GM23248 (cell line): ENCODE data around the gene ADRM1. TPM values are rescaled to one million over a fixed set of nuclear protein-coding genes. Genes with fewer than 3 reads are reported as not detected.

Experiments
- DNase-seq: peaks from one replicate; pipeline ENCODE4 v3.0.0-alpha.2; 2015
- H2AFZ ChIP-seq: fragments of 200-600 bp; sonication (generic); 2 replicates; pipeline ENCODE4 v1.6.1; 2016; ENCODE audit warnings: antibody characterized with exemption
- H3F3A ChIP-seq: fragments of 200-600 bp; sonication (generic); 2 replicates; pipeline ENCODE4 v1.6.1; 2016; ENCODE audit warnings: mild to moderate bottlenecking, antibody characterized with exemption, mixed run types; ENCODE audit not compliant: insufficient read depth
- H3K27ac ChIP-seq: fragments of 200-600 bp; sonication (generic); 2 replicates; pipeline ENCODE4 v1.5.1; 2016; ENCODE audit warnings: mild to moderate bottlenecking
- H3K27me3 ChIP-seq: fragments of 200-600 bp; sonication (generic); replicated peaks from 2 replicates; pipeline ENCODE4 v1.6.1; 2016; ENCODE audit warnings: mild to moderate bottlenecking; ENCODE audit not compliant: insufficient read depth
- H3K36me3 ChIP-seq: fragments of 200-600 bp; sonication (generic); 2 replicates; pipeline ENCODE4 v1.6.1; 2016; ENCODE audit warnings: low read depth, mild to moderate bottlenecking
- H3K4me1 ChIP-seq: fragments of 200-600 bp; sonication (generic); 2 replicates; pipeline ENCODE4 v1.6.1; 2016; ENCODE audit warnings: mild to moderate bottlenecking; ENCODE audit not compliant: insufficient read depth
- H3K4me2 ChIP-seq: fragments of 200-600 bp; sonication (generic); one replicate; pipeline ENCODE4 v1.6.1; 2016; ENCODE audit warnings: mild to moderate bottlenecking; ENCODE audit not compliant: unreplicated experiment
- H3K4me3 ChIP-seq: fragments of 200-600 bp; sonication (generic); 2 replicates; pipeline ENCODE4 v1.5.1; 2016; ENCODE audit warnings: mild to moderate bottlenecking
- H3K79me2 ChIP-seq: fragments of 200-600 bp; sonication (generic); 2 replicates; pipeline ENCODE4 v1.6.1; 2016; ENCODE audit warnings: mild to moderate bottlenecking; ENCODE audit not compliant: insufficient read depth
- H3K9ac ChIP-seq: fragments of 200-600 bp; sonication (generic); 2 replicates; pipeline ENCODE4 v1.6.1; 2016; ENCODE audit warnings: mild to moderate bottlenecking
- H3K9me2 ChIP-seq: fragments of 200-600 bp; sonication (generic); 2 replicates; pipeline ENCODE4 v1.6.1; 2016; ENCODE audit warnings: mixed run types, mild to moderate bottlenecking, moderate library complexity; ENCODE audit not compliant: insufficient read depth
- H3K9me3 ChIP-seq: fragments of 200-600 bp; sonication (generic); one replicate; pipeline ENCODE4 v1.6.1; 2017; ENCODE audit warnings: low read depth
- H4K20me1 ChIP-seq: fragments of 200-600 bp; sonication (generic); 2 replicates; pipeline ENCODE4 v1.6.0; 2016; ENCODE audit not compliant: insufficient read depth
- EZH2 ChIP-seq: fragments of 200-600 bp; sonication (generic); IDR thresholded peaks from 2 replicates; pipeline ENCODE4 v1.6.1; 2018; ENCODE audit warnings: antibody characterized with exemption, mild to moderate bottlenecking; ENCODE audit not compliant: insufficient read depth, poor library complexity, severe bottlenecking
- EZH2phosphoT487 ChIP-seq: fragments of 200-600 bp; sonication (generic); IDR thresholded peaks from 2 replicates; pipeline ENCODE4 v1.6.1; 2018; ENCODE audit warnings: antibody characterized with exemption, moderate library complexity, mild to moderate bottlenecking, low read depth; ENCODE audit not compliant: insufficient read depth
- WGBS, 2 experiments: methylation state at CpG; one replicate each; pipeline ENCODE4 v1.1.6; 2015 to 2017; ENCODE audit warnings: low lambda C conversion rate in 2 of 2, low coverage in 1 of 2; ENCODE audit errors: missing lambda C conversion rate in 2 of 2; 5-methylcytosine and 5-hydroxymethylcytosine counted together
- in situ Hi-C: fragments of 300-500 bp; cut with MboI; formaldehyde crosslinking; loops from 2 replicates; pipeline ENCODE4 v1.15.0; 2020
- polyA plus RNA-seq: library from polyadenylated mRNA; unstranded; fragments of >200 nt; fragmentation: Nextera tagmentation; extraction: Ambion mirVana; gene quantifications from 2 replicates; pipeline ENCODE4 v1.2.1, GENCODE V29; 2016
- total RNA-seq: library from RNA; depleted of rRNA; stranded (reverse); fragments of >200 nt; shearing (Covaris generic); gene quantifications from 2 replicates; pipeline ENCODE4 v1.2.3, GENCODE V29; 2014

Gene ADRM1
- total and polyA plus RNA-seq, 2 experiments from 2014 or later: 138 to 162 TPM

GRCh38 chr20:62258499-62259293 lies 44.1 kb upstream of the ADRM1 start:
- 40 to 41% methylated on average over 20 of the region's 20 CpGs for WGBS, 2 experiments
- Histone ChIP-seq H3K27ac (peak overlapping the region; percentile 65), H4K20me1 (peaks cover 13% of the 10 kb centered on the region; the same call in 1 of the 2 replicates), H3K27me3 (no peaks in the 10 kb centered on the region), H3K79me2 (peaks cover 60% of the 10 kb centered on the region), H2AFZ (no peak overlapping the region), H3K36me3 (no peaks in the 10 kb centered on the region), H3K9me2 (no peaks in the 10 kb centered on the region), H3F3A (peaks cover 12% of the 10 kb centered on the region), H3K4me1 (peaks cover 12% of the 10 kb centered on the region), H3K9ac (peak overlapping the region; percentile 36), H3K4me2 (peak overlapping the region; percentile 63), H3K9me3 (no peaks in the 10 kb centered on the region), H3K4me3 (0 out of 2 replicates have a peak overlapping the region, but pooled peaks have one; percentile 15)
- TF ChIP-seq EZH2phosphoT487 (no peak), EZH2 (no peak)
- peak; percentile 95 for DNase-seq
- in situ Hi-C loops: no loop called here

GRCh38 chr20:62259294-62259565 lies 43.6 kb upstream of the ADRM1 start:
- Histone ChIP-seq H3K79me2 (peaks cover 55% of the 10 kb centered on the region), H3K27me3 (no peaks in the 10 kb centered on the region), H3K9me3 (no peaks in the 10 kb centered on the region), H3K36me3 (no peaks in the 10 kb centered on the region), H3K27ac (peak overlapping the region; percentile 29; the same call in 1 of the 2 replicates), H4K20me1 (peaks cover 13% of the 10 kb centered on the region; the same call in 1 of the 2 replicates), H3K4me1 (peaks cover 12% of the 10 kb centered on the region), H3K9me2 (no peaks in the 10 kb centered on the region), H3K4me3 (no peak overlapping the region), H3K9ac (no peak overlapping the region), H3F3A (peaks cover 12% of the 10 kb centered on the region), H2AFZ (no peak overlapping the region), H3K4me2 (no peak overlapping the region)
- DNase-seq: no peak
- TF ChIP-seq EZH2phosphoT487: no peak
- no peak for TF ChIP-seq EZH2
- 84 to 85% methylated on average over 8 of the region's 8 CpGs for WGBS, 2 experiments
- in situ Hi-C loops: no loop called here

- 94% methylated on average over 9 to 10 of the region's 10 CpGs for WGBS, 2 experiments
- TF ChIP-seq EZH2: no peak
- TF ChIP-seq EZH2phosphoT487: no peak
- no peak overlapping the region for H2AFZ ChIP-seq
Measured at GRCh38 chr20:62262064-62262463, 40.7 kb upstream of the ADRM1 start.

DNA sequence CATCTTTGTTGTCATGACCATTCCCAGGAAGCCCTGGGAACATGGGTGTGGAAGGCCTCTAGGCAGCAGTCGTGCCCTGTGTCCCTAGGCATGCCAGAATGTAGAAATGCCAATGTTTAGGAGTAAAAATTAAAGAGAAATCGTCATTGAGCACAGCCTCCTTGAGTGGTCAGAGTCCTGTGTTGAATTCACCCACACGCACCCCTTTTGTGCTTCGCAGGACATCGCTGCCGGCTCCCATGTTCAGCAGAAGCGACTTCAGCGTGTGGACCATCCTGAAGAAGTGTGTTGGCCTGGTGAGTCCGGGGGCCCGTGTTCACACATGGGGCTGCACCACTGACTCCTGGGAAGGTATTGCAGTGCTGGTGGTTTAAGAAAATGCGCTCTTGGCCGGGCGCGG lies 39.4 kb upstream of the ADRM1 start:
- Histone ChIP-seq H3K27me3 (no peaks in the 10 kb centered on the region), H3K36me3 (peaks cover 5% of the 10 kb centered on the region; the same call in 1 of the 2 replicates), H3K9me2 (no peaks in the 10 kb centered on the region), H3K79me2 (peaks cover 24% of the 10 kb centered on the region), H3K9me3 (no peaks in the 10 kb centered on the region), H2AFZ (no peak overlapping the region), H3K9ac (no peak overlapping the region), H3F3A (0 out of 2 replicates have a peak, but pooled peaks cover 3% of the 10 kb centered on the region), H4K20me1 (peaks cover 6% of the 10 kb centered on the region; the same call in 1 of the 2 replicates), H3K4me1 (peaks cover 6% of the 10 kb centered on the region), H3K4me2 (no peak overlapping the region), H3K4me3 (no peak overlapping the region), H3K27ac (no peak overlapping the region)
- TF ChIP-seq EZH2phosphoT487 (no peak), EZH2 (no peak)
- no peak for DNase-seq
- WGBS, 2 experiments: 86 to 87% methylated on average over 11 to 14 of the region's 14 CpGs
- in situ Hi-C loops: no loop called here

More at GRCh38 chr20:62262064-62262463, 40.7 kb upstream of the ADRM1 start:
- DNase-seq: no peak
- in situ Hi-C loops: no loop called here
- Histone ChIP-seq H3K79me2 (peaks cover 28% of the 10 kb centered on the region), H3K4me2 (no peak overlapping the region), H3K36me3 (peaks cover 5% of the 10 kb centered on the region; the same call in 1 of the 2 replicates), H3K4me3 (no peak overlapping the region), H3K9me3 (no peaks in the 10 kb centered on the region), H3K27ac (no peak overlapping the region), H4K20me1 (peaks cover 9% of the 10 kb centered on the region; the same call in 1 of the 2 replicates), H3K27me3 (no peaks in the 10 kb centered on the region), H3K9ac (no peak overlapping the region), H3K4me1 (peaks cover 12% of the 10 kb centered on the region), H3F3A (peaks cover 12% of the 10 kb centered on the region), H3K9me2 (no peaks in the 10 kb centered on the region)
